ENCODE results near the gene TTYH1.

DNA sequence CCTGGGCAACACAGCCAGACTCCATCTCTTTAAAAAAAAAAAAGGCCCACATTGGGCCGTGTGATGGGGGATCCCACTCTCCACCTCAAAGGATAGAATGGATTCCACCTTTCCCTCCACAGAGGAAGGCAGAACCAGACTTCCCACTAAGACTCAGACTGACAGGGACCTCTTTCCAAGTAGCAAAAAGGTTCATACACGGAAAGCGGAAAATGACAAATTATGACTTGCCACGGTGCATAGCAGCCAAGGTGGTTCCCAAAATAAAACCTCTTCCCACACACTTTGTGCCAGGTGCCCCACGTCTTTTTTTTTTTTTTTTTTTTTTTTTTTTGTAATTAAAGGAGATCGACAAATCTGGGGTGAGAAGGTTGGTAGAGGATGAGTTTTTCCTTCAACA lies 14.4 kb upstream of the TTYH1 start:
- TF ChIP-seq, protein P1, sequence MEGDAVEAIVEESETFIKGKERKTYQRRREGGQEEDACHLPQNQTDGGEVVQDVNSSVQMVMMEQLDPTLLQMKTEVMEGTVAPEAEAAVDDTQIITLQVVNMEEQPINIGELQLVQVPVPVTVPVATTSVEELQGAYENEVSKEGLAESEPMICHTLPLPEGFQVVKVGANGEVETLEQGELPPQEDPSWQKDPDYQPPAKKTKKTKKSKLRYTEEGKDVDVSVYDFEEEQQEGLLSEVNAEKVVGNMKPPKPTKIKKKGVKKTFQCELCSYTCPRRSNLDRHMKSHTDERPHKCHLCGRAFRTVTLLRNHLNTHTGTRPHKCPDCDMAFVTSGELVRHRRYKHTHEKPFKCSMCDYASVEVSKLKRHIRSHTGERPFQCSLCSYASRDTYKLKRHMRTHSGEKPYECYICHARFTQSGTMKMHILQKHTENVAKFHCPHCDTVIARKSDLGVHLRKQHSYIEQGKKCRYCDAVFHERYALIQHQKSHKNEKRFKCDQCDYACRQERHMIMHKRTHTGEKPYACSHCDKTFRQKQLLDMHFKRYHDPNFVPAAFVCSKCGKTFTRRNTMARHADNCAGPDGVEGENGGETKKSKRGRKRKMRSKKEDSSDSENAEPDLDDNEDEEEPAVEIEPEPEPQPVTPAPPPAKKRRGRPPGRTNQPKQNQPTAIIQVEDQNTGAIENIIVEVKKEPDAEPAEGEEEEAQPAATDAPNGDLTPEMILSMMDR (IDR thresholded peaks at IDR 0.05 in 4 of 5, conservative IDR thresholded peaks at IDR 0.05 in 1 of 5) = no peak
- TF ChIP-seq POLR2A (IDR thresholded peaks at IDR 0.05) = no peak
